ENCODE results near the gene MED27. TPM values are rescaled to one million over a fixed set of nuclear protein-coding genes. Genes with fewer than 3 reads are reported as not detected.

The MED27 gene
- total RNA-seq, 1 experiment from 2014 or later: 30.4 TPM

DNA sequence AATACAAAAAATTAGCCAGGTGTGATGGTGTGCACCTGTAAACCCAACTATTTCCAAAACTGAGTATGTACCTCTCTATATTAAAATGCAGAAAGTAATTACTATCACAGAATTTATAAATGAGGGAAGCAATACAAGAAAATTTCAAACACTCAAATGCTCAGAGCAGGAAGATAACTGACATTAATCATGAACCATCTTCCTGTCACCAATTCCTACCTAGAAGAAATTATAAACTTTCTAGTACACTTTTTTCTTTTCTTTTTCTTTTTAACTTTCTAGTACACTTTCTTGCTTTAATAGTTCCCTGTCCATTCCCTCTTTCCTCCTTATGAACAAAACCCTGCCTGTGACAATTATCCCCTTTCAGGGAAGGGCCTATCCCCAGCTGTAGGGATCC, 106.8 kb downstream of the MED27 start:
- H3K4me1 Mint-ChIP-seq (ENCODE audit: low read depth, unreplicated experiment): no peaks in the 10 kb centered on the region
- POLR2A ChIA-PET: no interaction called here
- intact Hi-C loops (cut with micrococcal nuclease; ENCODE audit: unreplicated experiment): no loop called here

DNA sequence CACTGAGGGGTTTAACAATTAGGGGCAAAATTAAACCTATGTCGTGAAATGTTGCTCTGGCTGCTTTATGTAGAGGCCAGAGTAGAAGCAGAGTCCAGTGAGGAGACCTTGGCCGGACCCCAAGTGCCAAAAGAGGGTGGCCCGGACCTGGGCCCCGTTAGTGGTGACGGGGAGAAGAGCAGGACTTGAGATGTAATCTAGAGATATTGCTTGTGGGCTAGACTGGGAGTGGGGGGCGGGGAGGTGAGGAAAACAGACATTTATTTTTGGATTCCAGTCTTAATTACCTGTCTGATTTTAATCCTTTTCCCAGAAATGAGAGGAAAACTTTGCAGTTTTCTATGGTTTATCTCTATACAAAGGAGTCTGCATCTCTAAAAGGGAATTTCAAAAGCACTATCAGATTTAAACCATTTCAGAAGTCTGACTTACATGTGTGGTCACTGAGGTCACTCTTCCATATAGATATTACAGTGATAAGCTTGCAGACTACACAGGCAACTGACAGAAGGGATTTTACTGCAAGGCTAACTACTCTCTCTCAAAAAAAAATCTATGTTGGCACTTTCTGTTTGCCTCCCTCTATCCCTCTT, 108.1 kb downstream of the MED27 start:
- no peak for DNase-seq
- Histone ChIP-seq H3K36me3 (ENCODE audit: control insufficient read depth, insufficient read depth, low read length) (no peaks in the 10 kb centered on the region), H3K9me3 (no peaks in the 10 kb centered on the region), H3K4me1 (no peaks in the 10 kb centered on the region), H3K27me3 (replicated peaks; ENCODE audit: control insufficient read depth, insufficient read depth, low read length) (no peaks in the 10 kb centered on the region), H3K4me3 (ENCODE audit: low read depth, low read length) (no peak overlapping the region)
- no peak overlapping the region for H3K4me3 Mint-ChIP-seq (ENCODE audit: unreplicated experiment)
- no peaks in the 10 kb centered on the region for H3K4me1 Mint-ChIP-seq (ENCODE audit: low read depth, unreplicated experiment)
- no TSS peak for BruUV-seq (replicated peaks)
- POLR2A ChIA-PET: no interaction called here
- TF ChIP-seq CTCF (IDR thresholded peaks at IDR 0.05; ENCODE audit: insufficient read depth in 1 of 2, low read depth in 1 of 2, low read length in 1 of 2, severe bottlenecking in 1 of 2, unreplicated experiment in 1 of 2): no peak
- H3K9me3 Mint-ChIP-seq (ENCODE audit: unreplicated experiment): no peaks in the 10 kb centered on the region
- CTCF ChIA-PET: no interaction called here
- intact Hi-C loops (cut with micrococcal nuclease; ENCODE audit: unreplicated experiment): no loop called here
- no peak overlapping the region for H3K27ac Mint-ChIP-seq (ENCODE audit: unreplicated experiment)
- no peaks in the 10 kb centered on the region for H3K27me3 Mint-ChIP-seq (ENCODE audit: insufficient read depth, unreplicated experiment)
- H3K36me3 Mint-ChIP-seq (ENCODE audit: insufficient read depth, unreplicated experiment): no peaks in the 10 kb centered on the region

More for the DNA sequence above, 106.8 kb downstream of the MED27 start:
- BruUV-seq (replicated peaks): no TSS peak
- Mint-ChIP-seq H3K4me3 (ENCODE audit: unreplicated experiment) (no peak overlapping the region), H3K36me3 (ENCODE audit: insufficient read depth, unreplicated experiment) (no peaks in the 10 kb centered on the region), H3K9me3 (ENCODE audit: unreplicated experiment) (no peaks in the 10 kb centered on the region), H3K27ac (ENCODE audit: unreplicated experiment) (no peak overlapping the region), H3K27me3 (ENCODE audit: insufficient read depth, unreplicated experiment) (no peaks in the 10 kb centered on the region)
- TF ChIP-seq CTCF (IDR thresholded peaks at IDR 0.05; ENCODE audit: insufficient read depth in 1 of 2, low read depth in 1 of 2, low read length in 1 of 2, severe bottlenecking in 1 of 2, unreplicated experiment in 1 of 2): no peak
- no peaks in the 10 kb centered on the region for H3K4me1 ChIP-seq
- no peak overlapping the region for H3K4me3 ChIP-seq (ENCODE audit: low read depth, low read length)
- no peaks in the 10 kb centered on the region for H3K36me3 ChIP-seq (ENCODE audit: control insufficient read depth, insufficient read depth, low read length)
- no peaks in the 10 kb centered on the region for H3K27me3 ChIP-seq (replicated peaks; ENCODE audit: control insufficient read depth, insufficient read depth, low read length)
- CTCF ChIA-PET: no interaction called here
- H3K9me3 ChIP-seq: no peaks in the 10 kb centered on the region
- DNase-seq: no peak

GRCh38 chr9:131969469-131969989, 110.1 kb downstream of the MED27 start:
- H3K27me3 ChIP-seq (replicated peaks; ENCODE audit: control insufficient read depth, insufficient read depth, low read length): no peaks in the 10 kb centered on the region
- no peaks in the 10 kb centered on the region for H3K9me3 Mint-ChIP-seq (ENCODE audit: unreplicated experiment)
- no TSS peak for BruUV-seq (replicated peaks)
- intact Hi-C loops (cut with micrococcal nuclease; ENCODE audit: unreplicated experiment): no loop called here
- POLR2A ChIA-PET: no interaction called here
- no peaks in the 10 kb centered on the region for H3K9me3 ChIP-seq
- no peaks in the 10 kb centered on the region for H3K36me3 ChIP-seq (ENCODE audit: control insufficient read depth, insufficient read depth, low read length)
- H3K27me3 Mint-ChIP-seq (ENCODE audit: insufficient read depth, unreplicated experiment): no peaks in the 10 kb centered on the region
- TF ChIP-seq CTCF (IDR thresholded peaks at IDR 0.05; ENCODE audit: insufficient read depth in 1 of 2, low read depth in 1 of 2, low read length in 1 of 2, severe bottlenecking in 1 of 2, unreplicated experiment in 1 of 2): no peak
- CTCF ChIA-PET: no interaction called here
- DNase-seq: no peak
- no peak overlapping the region for H3K4me3 Mint-ChIP-seq (ENCODE audit: unreplicated experiment)
- H3K4me3 ChIP-seq (ENCODE audit: low read depth, low read length): no peak overlapping the region
- H3K27ac Mint-ChIP-seq (ENCODE audit: unreplicated experiment): no peak overlapping the region
- H3K4me1 ChIP-seq: no peaks in the 10 kb centered on the region
- no peaks in the 10 kb centered on the region for H3K4me1 Mint-ChIP-seq (ENCODE audit: low read depth, unreplicated experiment)
- no peaks in the 10 kb centered on the region for H3K36me3 Mint-ChIP-seq (ENCODE audit: insufficient read depth, unreplicated experiment)
